Measurements from ENCODE around the gene POLR3K.

- no peak for TF ChIP-seq CTCF (IDR thresholded peaks at IDR 0.05)
- TF ChIP-seq CHD2 (IDR thresholded peaks at IDR 0.05; ENCODE audit: low read length, partially characterized antibody): no peak
- TF ChIP-seq YY1 (IDR thresholded peaks at IDR 0.05; ENCODE audit: low read depth): no peak
- no peak for TF ChIP-seq SIN3A (IDR thresholded peaks at IDR 0.05; ENCODE audit: borderline replicate concordance, low read depth, low read length)
Measured at GRCh38 chr16:50769-51591, 2.4 kb downstream of the POLR3K start.
